Upper lobe of right lung (tissue), 1 donor: ENCODE measurements around the gene SAMD4A. TPM values are rescaled to one million over a fixed set of nuclear protein-coding genes. Genes with fewer than 3 reads are reported as not detected.

ENCODE experiments used
- ATAC-seq: fragments of 200-7000 bp; cut with Tn5 transposase; one replicate; pipeline ENCODE4 v1.9.1; 2020; ENCODE audit warnings: mild to moderate bottlenecking, moderate library complexity
- DNase-seq: peaks from one replicate; pipeline ENCODE4 v3.0.0-alpha.2; 2020
- H3K27ac ChIP-seq: fragments of 200-600 bp; one replicate; pipeline ENCODE4 v1.8.0; 2022
- H3K27me3 ChIP-seq: fragments of 200-600 bp; one replicate; pipeline ENCODE4 v1.8.0; 2022; ENCODE audit warnings: mild to moderate bottlenecking
- H3K36me3 ChIP-seq: fragments of 200-600 bp; one replicate; pipeline ENCODE4 v1.8.0; 2022
- H3K4me1 ChIP-seq: fragments of 200-600 bp; one replicate; pipeline ENCODE4 v1.8.0; 2022
- H3K4me3 ChIP-seq: fragments of 200-600 bp; one replicate; pipeline ENCODE4 v1.8.0; 2022; ENCODE audit warnings: mild to moderate bottlenecking
- H3K9me3 ChIP-seq: fragments of 200-600 bp; one replicate; pipeline ENCODE4 v1.8.0; 2022
- CTCF ChIP-seq: fragments of 200-600 bp; IDR thresholded peaks from one replicate; pipeline ENCODE4 v1.8.0; 2022; ENCODE audit warnings: antibody characterized with exemption
- intact Hi-C: fragments of 100-400 bp; cut with DNase I; formaldehyde crosslinking; loops from one replicate; pipeline ENCODE4 v1.11.0; 2022
- total RNA-seq: library from RNA; stranded (reverse); fragmentation: NEBNext Ultra II Directional; extraction: Animal tissue kit (Norgen Biotek cat#: 25700); gene quantifications from one replicate; pipeline ENCODE4 v1.2.1, GENCODE V29; 2021
- donor health status: DM: no; HTN: yes; CAD: no; lungs with severe emphysema.

The SAMD4A gene
- total RNA-seq, 1 donor from 2014 or later, result 39.1 TPM

GRCh38 chr14:54629183-54629582, 62.3 kb downstream of the SAMD4A start:
- no peak overlapping the region for H3K4me3 ChIP-seq
- H3K27me3 ChIP-seq, result no peaks in the 10 kb centered on the region
- no peak for DNase-seq
- no peak for ATAC-seq
- no peaks in the 10 kb centered on the region for H3K36me3 ChIP-seq
- peak overlapping the region; percentile 74 for H3K27ac ChIP-seq
- no peak for TF ChIP-seq CTCF
- H3K9me3 ChIP-seq, result no peaks in the 10 kb centered on the region
- H3K4me1 ChIP-seq, result peaks cover 46% of the 10 kb centered on the region
- intact Hi-C loops, result no loop called here

- H3K27me3 ChIP-seq, result no peaks in the 10 kb centered on the region
- intact Hi-C loops, result no loop called here
- H3K9me3 ChIP-seq, result no peaks in the 10 kb centered on the region
- TF ChIP-seq CTCF, result no peak
- no peak for ATAC-seq
- no peak for DNase-seq
- no peak overlapping the region for H3K4me3 ChIP-seq
- no peak overlapping the region for H3K27ac ChIP-seq
- no peaks in the 10 kb centered on the region for H3K36me3 ChIP-seq
- H3K4me1 ChIP-seq, result peaks cover 46% of the 10 kb centered on the region
These were observed 62.9 kb downstream of the SAMD4A start for GRCh38 chr14:54629635-54630360.

GRCh38 chr14:54631016-54631415, 64.1 kb downstream of the SAMD4A start:
- no peaks in the 10 kb centered on the region for H3K36me3 ChIP-seq
- no peak for ATAC-seq
- no peak for TF ChIP-seq CTCF
- no peaks in the 10 kb centered on the region for H3K9me3 ChIP-seq
- H3K27ac ChIP-seq, result no peak overlapping the region
- peaks cover 38% of the 10 kb centered on the region for H3K4me1 ChIP-seq
- DNase-seq, result no peak
- H3K4me3 ChIP-seq, result no peak overlapping the region
- H3K27me3 ChIP-seq, result no peaks in the 10 kb centered on the region
- intact Hi-C loops, result no loop called here

GRCh38 chr14:54632452-54632851, 65.5 kb downstream of the SAMD4A start:
- no peak for TF ChIP-seq CTCF
- Histone ChIP-seq H3K4me1 (peaks cover 25% of the 10 kb centered on the region), H3K27me3 (no peaks in the 10 kb centered on the region), H3K36me3 (no peaks in the 10 kb centered on the region), H3K27ac (no peak overlapping the region), H3K9me3 (no peaks in the 10 kb centered on the region), H3K4me3 (no peak overlapping the region)
- no peak for ATAC-seq
- intact Hi-C loops, result no loop called here
- DNase-seq, result no peak

- Histone ChIP-seq H3K4me3 (no peak overlapping the region), H3K4me1 (peaks cover 22% of the 10 kb centered on the region), H3K27me3 (no peaks in the 10 kb centered on the region), H3K36me3 (no peaks in the 10 kb centered on the region), H3K27ac (no peak overlapping the region), H3K9me3 (no peaks in the 10 kb centered on the region)
- no peak for ATAC-seq
- intact Hi-C loops, result no loop called here
- no peak for TF ChIP-seq CTCF
- DNase-seq, result no peak
These were observed 66.1 kb downstream of the SAMD4A start for GRCh38 chr14:54633076-54633475.
